COR-L47 (cell line): ENCODE data around the gene ADGRV1.

Experiments
- DNase-seq: peaks from one replicate; lab custom pipeline; 2025; lab: John Stamatoyannopoulos, UW

Gene ADGRV1

GRCh38 chr5:91111473-91112238 lies 553.1 kb downstream of the ADGRV1 start:
- DNase-seq, result no peak

GRCh38 chr5:91114658-91115057 lies 556.1 kb downstream of the ADGRV1 start:
- no peak for DNase-seq

GRCh38 chr5:91118354-91118753 lies 559.8 kb downstream of the ADGRV1 start:
- DNase-seq, result no peak

GRCh38 chr5:91118796-91119195 lies 560.2 kb downstream of the ADGRV1 start:
- DNase-seq, result no peak

- peak; percentile 73 for DNase-seq
These were observed 560.6 kb downstream of the ADGRV1 start for GRCh38 chr5:91119217-91119616.

- DNase-seq, result peak; percentile 10
These were observed 561.6 kb downstream of the ADGRV1 start for GRCh38 chr5:91119981-91120850.

GRCh38 chr5:91121347-91121993 lies 562.9 kb downstream of the ADGRV1 start:
- no peak for DNase-seq

- DNase-seq, result no peak
These were observed 564.1 kb downstream of the ADGRV1 start for GRCh38 chr5:91122651-91123050.

GRCh38 chr5:91123291-91123690 lies 564.7 kb downstream of the ADGRV1 start:
- DNase-seq, result no peak

- DNase-seq, result no peak
These were observed 565.3 kb downstream of the ADGRV1 start for GRCh38 chr5:91123901-91124300.

- DNase-seq, result peak; percentile 10
These were observed 567.3 kb downstream of the ADGRV1 start for GRCh38 chr5:91125916-91126315.

- DNase-seq, result no peak
These were observed 567.9 kb downstream of the ADGRV1 start for GRCh38 chr5:91126448-91126847.

- DNase-seq, result no peak
These were observed 568.3 kb downstream of the ADGRV1 start for GRCh38 chr5:91126888-91127287.

GRCh38 chr5:91127456-91128081 lies 569.0 kb downstream of the ADGRV1 start:
- no peak for DNase-seq

- DNase-seq, result no peak
These were observed 570.0 kb downstream of the ADGRV1 start for GRCh38 chr5:91128604-91129003.

GRCh38 chr5:91129748-91130147 lies 571.2 kb downstream of the ADGRV1 start:
- no peak for DNase-seq

GRCh38 chr5:91130759-91131158 lies 572.2 kb downstream of the ADGRV1 start:
- no peak for DNase-seq

GRCh38 chr5:91132550-91132949 lies 574.0 kb downstream of the ADGRV1 start:
- no peak for DNase-seq

GRCh38 chr5:91133183-91133582 lies 574.6 kb downstream of the ADGRV1 start:
- DNase-seq, result no peak

- no peak for DNase-seq
These were observed 577.1 kb downstream of the ADGRV1 start for GRCh38 chr5:91135475-91136248.

GRCh38 chr5:91136271-91136670 lies 577.7 kb downstream of the ADGRV1 start:
- no peak for DNase-seq
